Liver (tissue), 9 donors: ENCODE results near the gene MMP23B. TPM values are rescaled to one million over a fixed set of nuclear protein-coding genes. Genes with fewer than 3 reads are reported as not detected.

ENCODE experiments used
- DNase-seq: peaks from one replicate; pipeline ENCODE4 v3.0.0-alpha.2; 2017; ENCODE audit warnings: low spot score
- H3K27ac ChIP-seq, 2 donors: one replicate each; pipeline ENCODE4 v1.7.0; 2013; ENCODE audit warnings: inconsistent platforms in 2 of 2, low read length in 2 of 2, control low read depth in 1 of 2, low read depth in 1 of 2, mild to moderate bottlenecking in 1 of 2
- H3K27me3 ChIP-seq, 4 donors: one replicate each; pipeline versions ENCODE4 v1.6.1 to v1.7.0; 2013; ENCODE audit warnings: low read length in 3 of 4, inconsistent platforms in 1 of 4, mild to moderate bottlenecking in 1 of 4, moderate library complexity in 1 of 4; ENCODE audit not compliant: control insufficient read depth in 4 of 4, insufficient read depth in 4 of 4
- H3K36me3 ChIP-seq, 4 donors: one replicate each; pipeline versions ENCODE4 v1.6.1 to v1.7.0; 2013; ENCODE audit warnings: low read length in 3 of 4, mild to moderate bottlenecking in 3 of 4, low read depth in 1 of 4, moderate library complexity in 1 of 4; ENCODE audit not compliant: control insufficient read depth in 4 of 4, insufficient read depth in 3 of 4
- H3K4me1 ChIP-seq, 4 donors: one replicate each; pipeline versions ENCODE4 v1.6.1 to v1.7.0; 2013; ENCODE audit warnings: low read length in 3 of 4, mild to moderate bottlenecking in 3 of 4, moderate library complexity in 1 of 4; ENCODE audit not compliant: control insufficient read depth in 4 of 4, insufficient read depth in 4 of 4
- H3K4me3 ChIP-seq, 3 donors: one replicate each; pipeline versions ENCODE4 v1.6.1 to v1.7.0; 2013; ENCODE audit warnings: low read length in 3 of 3, control low read depth in 1 of 3, low read depth in 1 of 3, mild to moderate bottlenecking in 1 of 3
- H3K9ac ChIP-seq, 2 donors: one replicate each; pipeline ENCODE4 v1.7.0; 2013; ENCODE audit warnings: low read length in 2 of 2, mild to moderate bottlenecking in 2 of 2, moderate library complexity in 2 of 2, control low read depth in 1 of 2, low read depth in 1 of 2
- H3K9me3 ChIP-seq, 4 donors: one replicate each; pipeline versions ENCODE4 v1.6.1 to v1.7.0; 2013; ENCODE audit warnings: low read length in 3 of 4; ENCODE audit not compliant: control insufficient read depth in 4 of 4
- EGR1 ChIP-seq, 2 donors: IDR thresholded peaks; 2 replicates each; pipeline ENCODE4 v1.6.1; 2016 to 2018; ENCODE audit warnings: antibody characterized with exemption in 2 of 2, low read depth in 2 of 2
- FOXA1 ChIP-seq: IDR thresholded peaks from 2 replicates; pipeline ENCODE4 v1.6.1; 2016; ENCODE audit warnings: antibody characterized with exemption
- GABPA ChIP-seq, 2 donors: IDR thresholded peaks in 1 of 2; conservative IDR thresholded peaks in 1 of 2; 2 replicates each; pipeline ENCODE4 v1.6.1; 2016; ENCODE audit warnings: antibody characterized with exemption in 2 of 2, mild to moderate bottlenecking in 1 of 2, moderate library complexity in 1 of 2
- HNF4G ChIP-seq: IDR thresholded peaks from 2 replicates; pipeline ENCODE4 v1.6.1; 2016; ENCODE audit warnings: antibody characterized with exemption
- JUND ChIP-seq, 2 donors: IDR thresholded peaks; 2 replicates each; pipeline ENCODE4 v1.6.1; 2016; ENCODE audit warnings: antibody characterized with exemption in 2 of 2
- NR2F2 ChIP-seq: IDR thresholded peaks from 2 replicates; pipeline ENCODE4 v1.6.1; 2016; ENCODE audit warnings: antibody characterized with exemption
- RXRA ChIP-seq, 2 donors: IDR thresholded peaks; 2 replicates each; pipeline ENCODE4 v1.6.1; 2017 to 2018; ENCODE audit warnings: antibody characterized with exemption in 2 of 2, mild to moderate bottlenecking in 1 of 2
- TAF1 ChIP-seq: conservative IDR thresholded peaks from 2 replicates; pipeline ENCODE4 v1.6.1; 2016; ENCODE audit warnings: antibody characterized with exemption, mild to moderate bottlenecking
- YY1 ChIP-seq: IDR thresholded peaks from 2 replicates; pipeline ENCODE4 v1.6.1; 2016; ENCODE audit warnings: antibody characterized with exemption, mild to moderate bottlenecking
- ZBTB33 ChIP-seq: IDR thresholded peaks from 2 replicates; pipeline ENCODE4 v1.6.1; 2016; ENCODE audit warnings: antibody characterized with exemption
- WGBS: extraction: QIAGEN DNeasy Blood & Tissue Kit; methylation state at CpG from one replicate; pipeline ENCODE4 v1.1.7; 2013; 5-methylcytosine and 5-hydroxymethylcytosine counted together
- polyA plus RNA-seq, 2 donors: library from polyadenylated mRNA; stranded (reverse) in 1 of 2; unstranded in 1 of 2; fragments of 200-250 nt in 1 of 2; fragments of >200 nt in 1 of 2; fragmentation: Nextera tagmentation in 1 of 2; extraction: Ambion mirVana in 1 of 2; gene quantifications; one replicate each; pipeline versions ENCODE4 v1.2.1 to v1.2.3, GENCODE V29; 2013 to 2015
- total RNA-seq, 2 donors: library from RNA; depleted of rRNA; stranded (reverse); fragments of >200 nt; gene quantifications; one replicate each; pipeline ENCODE4 v1.2.3, GENCODE V29; 2014
- TF ChIP-seq, protein P1 (sequence below): fragments of 150-350 bp; IDR thresholded peaks from 2 replicates; pipeline ENCODE4 v1.5.1; 2017; ENCODE audit warnings: improper control_type of control experiment, low read depth, low read length; ENCODE audit not compliant: missing input control
- TF ChIP-seq, protein P2 (sequence below): IDR thresholded peaks from 2 replicates; pipeline ENCODE4 v1.6.1; 2016; ENCODE audit warnings: antibody characterized with exemption
- TF ChIP-seq, protein P3 (sequence below): IDR thresholded peaks from 2 replicates; pipeline ENCODE4 v1.6.1; 2016; ENCODE audit warnings: antibody characterized with exemption
- donor health status: healthy.
- donor health status: healthy.
- donor health status: healthy.
- donor health status: healthy.
- donor health status: healthy.

Gene MMP23B
- 1 to 10 TPM; 1.6 to 4.2 TPM for total RNA-seq
- 1 to 10 TPM in 1 of 2 donors, under 1 TPM in 1; 0.92 to 1.5 TPM for polyA plus RNA-seq

DNA sequence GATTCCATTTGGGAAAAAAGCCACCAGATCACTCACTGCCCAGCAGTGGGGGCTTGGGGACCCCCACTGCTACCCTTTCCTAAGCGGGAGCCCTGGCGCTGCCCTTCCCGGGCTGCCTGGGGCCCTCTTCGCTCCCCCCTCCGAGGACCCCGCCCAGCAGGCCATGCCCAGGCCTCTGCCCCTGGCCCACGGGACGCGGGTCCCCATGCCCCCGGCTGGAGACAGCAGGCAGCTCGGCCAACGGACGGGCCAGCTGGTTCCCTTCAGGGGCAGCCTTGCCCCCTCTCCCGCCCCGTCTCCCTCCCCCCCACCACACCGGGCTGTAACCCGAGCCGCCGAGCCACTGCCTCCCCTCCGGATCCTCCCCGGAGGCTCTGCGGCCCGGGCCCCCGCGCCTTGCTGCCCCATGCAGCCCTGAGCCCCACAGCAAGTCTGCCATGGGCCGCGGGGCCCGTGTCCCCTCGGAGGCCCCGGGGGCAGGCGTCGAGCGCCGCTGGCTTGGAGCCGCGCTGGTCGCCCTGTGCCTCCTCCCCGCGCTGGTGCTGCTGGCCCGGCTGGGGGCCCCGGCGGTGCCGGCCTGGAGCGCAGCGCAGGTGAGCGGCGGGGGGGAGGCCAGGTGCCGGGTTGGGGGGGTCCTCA is at the start of gene MMP23B:
Gene MMP23B, plus strand, starts transcription at position 392 of the 639 bp plus-strand sequence. Its CDS starts 46 bp downstream, at position 438.
- Histone ChIP-seq H3K9ac (no peak within 1 kb of the TSS), H3K27ac (peak within 1 kb of the TSS; percentile 67 to 71), H3K9me3 (no peaks in the 10 kb centered on the region), H3K4me1 (peaks cover 0 to 5% (median 0%) of the 10 kb centered on the region in 4 donors), H3K27me3 (no peaks in the 10 kb centered on the region), H3K4me3 (peak within 1 kb of the TSS in 1 of 3 donors; percentile 26), H3K36me3 (peaks cover 2 to 15% (median 9%) of the 10 kb centered on the region in 4 donors)
- DNase-seq: no peak
- TF ChIP-seq, protein P1, sequence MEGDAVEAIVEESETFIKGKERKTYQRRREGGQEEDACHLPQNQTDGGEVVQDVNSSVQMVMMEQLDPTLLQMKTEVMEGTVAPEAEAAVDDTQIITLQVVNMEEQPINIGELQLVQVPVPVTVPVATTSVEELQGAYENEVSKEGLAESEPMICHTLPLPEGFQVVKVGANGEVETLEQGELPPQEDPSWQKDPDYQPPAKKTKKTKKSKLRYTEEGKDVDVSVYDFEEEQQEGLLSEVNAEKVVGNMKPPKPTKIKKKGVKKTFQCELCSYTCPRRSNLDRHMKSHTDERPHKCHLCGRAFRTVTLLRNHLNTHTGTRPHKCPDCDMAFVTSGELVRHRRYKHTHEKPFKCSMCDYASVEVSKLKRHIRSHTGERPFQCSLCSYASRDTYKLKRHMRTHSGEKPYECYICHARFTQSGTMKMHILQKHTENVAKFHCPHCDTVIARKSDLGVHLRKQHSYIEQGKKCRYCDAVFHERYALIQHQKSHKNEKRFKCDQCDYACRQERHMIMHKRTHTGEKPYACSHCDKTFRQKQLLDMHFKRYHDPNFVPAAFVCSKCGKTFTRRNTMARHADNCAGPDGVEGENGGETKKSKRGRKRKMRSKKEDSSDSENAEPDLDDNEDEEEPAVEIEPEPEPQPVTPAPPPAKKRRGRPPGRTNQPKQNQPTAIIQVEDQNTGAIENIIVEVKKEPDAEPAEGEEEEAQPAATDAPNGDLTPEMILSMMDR: no peak
- TF ChIP-seq FOXA1 (no peak), NR2F2 (no peak), HNF4G (no peak), JUND (IDR thresholded peaks at IDR 0.05) (no peak), YY1 (no peak)
- TF ChIP-seq, protein P2, sequence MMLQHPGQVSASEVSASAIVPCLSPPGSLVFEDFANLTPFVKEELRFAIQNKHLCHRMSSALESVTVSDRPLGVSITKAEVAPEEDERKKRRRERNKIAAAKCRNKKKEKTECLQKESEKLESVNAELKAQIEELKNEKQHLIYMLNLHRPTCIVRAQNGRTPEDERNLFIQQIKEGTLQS: no peak
- TF ChIP-seq, protein P3, sequence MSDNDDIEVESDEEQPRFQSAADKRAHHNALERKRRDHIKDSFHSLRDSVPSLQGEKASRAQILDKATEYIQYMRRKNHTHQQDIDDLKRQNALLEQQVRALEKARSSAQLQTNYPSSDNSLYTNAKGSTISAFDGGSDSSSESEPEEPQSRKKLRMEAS: no peak
- 4% methylated on average over 48 of the region's 48 CpGs for WGBS

DNA sequence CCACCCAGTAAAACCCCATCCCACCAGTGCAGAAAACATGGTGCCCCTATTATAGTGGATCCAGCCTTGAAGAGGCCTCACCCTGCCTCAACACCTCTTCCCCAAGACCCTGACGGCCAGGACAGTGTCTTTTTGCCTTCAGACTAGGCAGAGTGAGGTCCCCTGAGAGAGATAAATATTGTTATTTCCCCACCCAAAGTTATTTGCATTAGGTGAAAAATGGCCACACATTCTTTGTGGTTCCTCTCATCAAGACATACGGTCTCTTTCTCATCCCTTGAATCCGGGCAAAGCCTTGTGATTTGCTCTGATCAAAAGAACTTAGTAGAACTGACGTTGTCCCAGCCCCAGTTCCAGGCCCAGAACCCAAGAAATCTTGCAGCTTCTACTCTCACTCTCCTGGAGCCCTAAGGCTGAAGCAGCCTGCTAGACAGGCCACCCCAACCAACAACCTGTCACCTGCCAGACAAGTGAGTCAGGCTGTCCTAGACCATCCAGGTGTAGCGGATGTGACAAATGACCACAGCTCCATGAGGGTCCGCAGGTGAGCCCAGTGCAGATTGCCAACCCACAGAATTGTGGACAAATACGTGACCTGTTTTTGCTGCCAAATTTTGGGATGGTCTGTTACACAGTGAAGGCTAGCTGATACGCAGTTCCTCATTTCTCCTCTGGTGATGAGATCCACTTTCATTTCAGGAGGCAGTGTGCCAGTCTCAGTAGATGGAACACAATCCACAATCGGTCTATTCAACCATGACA is 49.2 kb upstream of the MMP23B start:
- no peak overlapping the region for H3K27ac ChIP-seq
- WGBS: 75% methylated on average over 9 of the region's 9 CpGs
- TF ChIP-seq EGR1 (IDR thresholded peaks at IDR 0.05; ENCODE audit: low read depth in 2 of 2) (no peak), YY1 (no peak), ZBTB33 (no peak), GABPA (IDR thresholded peaks at IDR 0.05 in 1 of 2, conservative IDR thresholded peaks at IDR 0.05 in 1 of 2) (no peak), TAF1 (no peak), RXRA (IDR thresholded peaks at IDR 0.05) (no peak)
- TF ChIP-seq, protein P2: no peak
- TF ChIP-seq, protein P1: no peak

More for the DNA sequence above, 49.2 kb upstream of the MMP23B start:
- Histone ChIP-seq H3K36me3 (no peaks in the 10 kb centered on the region), H3K4me3 (no peak overlapping the region), H3K4me1 (no peaks in the 10 kb centered on the region), H3K9me3 (no peaks in the 10 kb centered on the region), H3K27me3 (no peaks in the 10 kb centered on the region), H3K9ac (no peak overlapping the region)
- DNase-seq: no peak
